ENCODE results near the gene LRRC45. TPM values are rescaled to one million over a fixed set of nuclear protein-coding genes. Genes with fewer than 3 reads are reported as not detected.

Gene LRRC45
- total RNA-seq, 1 experiment from 2014 or later, result 40.1 TPM

- Histone ChIP-seq H4K20me1 (ENCODE audit: insufficient read depth) (no peaks in the 10 kb centered on the region; the same call in 1 of the 2 replicates), H3K79me2 (ENCODE audit: insufficient read depth, low read length) (peaks cover 29% of the 10 kb centered on the region), H3K9me2 (ENCODE audit: insufficient read depth) (no peaks in the 10 kb centered on the region), H3K27me3 (ENCODE audit: insufficient read depth, low read length) (no peaks in the 10 kb centered on the region), H3K4me3 (replicated peaks in 1 of 2; ENCODE audit: low read depth in 1 of 2, low read length in 2 of 2) (no peak overlapping the region), H3K9me3 (ENCODE audit: control insufficient read depth in 1 of 2, insufficient read depth in 1 of 2, low read depth in 1 of 2, low read length in 2 of 2) (no peaks in the 10 kb centered on the region), H3K4me1 (ENCODE audit: control insufficient read depth in 1 of 2, insufficient read depth in 2 of 2, low read length in 2 of 2) (peaks cover 8 to 20% of the 10 kb centered on the region in 2 experiments; a peak in 3 of 4 replicates), H3K4me2 (ENCODE audit: low read length) (no peak overlapping the region), H3K9ac (ENCODE audit: low read length) (no peak overlapping the region), H3K27ac (ENCODE audit: low read depth, low read length) (no peak overlapping the region; the same call in 1 of the 2 replicates), H2AFZ (ENCODE audit: low read depth, low read length, poor library complexity, severe bottlenecking) (no peak overlapping the region), H3K36me3 (ENCODE audit: control insufficient read depth in 1 of 2, insufficient read depth in 2 of 2, low read length in 2 of 2) (peaks cover 25 to 90% of the 10 kb centered on the region in 2 experiments)
- RAD21 ChIA-PET (ENCODE audit: low non-redundant PET in 1 of 2, low total read pairs in 2 of 2, uncharacterized antibody in 2 of 2, unreplicated experiment in 2 of 2), result no interaction called here
- intact Hi-C loops (cut with micrococcal nuclease), result no loop called here
- no TSS peak for BruUV-seq (replicated peaks)
- no peak for TF ChIP-seq POLR2A (IDR thresholded peaks at IDR 0.05; ENCODE audit: borderline replicate concordance, extremely low read depth, insufficient read depth, insufficient read length)
- no peak for TF ChIP-seq EGR1 (IDR thresholded peaks at IDR 0.05; ENCODE audit: low read depth)
- no peak for TF ChIP-seq EZH2phosphoT487 (IDR thresholded peaks at IDR 0.05; ENCODE audit: borderline replicate concordance)
- no peak for TF ChIP-seq SP1 (IDR thresholded peaks at IDR 0.05; ENCODE audit: low read depth)
- no peak for TF ChIP-seq CTCF (IDR thresholded peaks at IDR 0.05 in 2 of 3, conservative IDR thresholded peaks at IDR 0.05 in 1 of 3; ENCODE audit: borderline replicate concordance in 1 of 3, insufficient read depth in 1 of 3, low read depth in 2 of 3, low read length in 2 of 3)
- no peak for TF ChIP-seq ELF1 (IDR thresholded peaks at IDR 0.05; ENCODE audit: borderline replicate concordance, low read depth)
- TF ChIP-seq POLR2AphosphoS5 (IDR thresholded peaks at IDR 0.05; ENCODE audit: low read depth, low read length), result no peak
- no peak for TF ChIP-seq ZNF274 (IDR thresholded peaks at IDR 0.05; ENCODE audit: low read depth, low read length)
- TF ChIP-seq ATF3 (IDR thresholded peaks at IDR 0.05), result no peak
- no peak for TF ChIP-seq RAD21 (IDR thresholded peaks at IDR 0.05; ENCODE audit: low read depth)
- TF ChIP-seq REST (IDR thresholded peaks at IDR 0.05; ENCODE audit: low read depth), result no peak
- TF ChIP-seq EZH2 (IDR thresholded peaks at IDR 0.05), result no peak
- TF ChIP-seq CBX3 (IDR thresholded peaks at IDR 0.05; ENCODE audit: low read depth), result no peak
- no peak for TF ChIP-seq CEBPB (IDR thresholded peaks at IDR 0.05; ENCODE audit: low read depth)
- ATAC-seq, result no peak; the same call in 1 of the 2 replicates
- CTCF ChIA-PET, result no interaction called here
- POLR2A ChIA-PET, result no interaction called here
- no peak for DNase-seq (ENCODE audit: low read depth, low spot score)
Measured at GRCh38 chr17:82059272-82060000, 36.3 kb downstream of the LRRC45 start.
